GM18951 (cell line): ENCODE data around the gene USP46.

Experiments
- POLR2A ChIP-seq: IDR thresholded peaks from 4 replicates; pipeline ENCODE4 v1.6.1; 2011; ENCODE audit warnings: mild to moderate bottlenecking; ENCODE audit not compliant: insufficient read length, insufficient read depth; ENCODE audit errors: extremely low read depth
- in situ Hi-C: fragments of 300-500 bp; cut with MboI; formaldehyde crosslinking; loops from one replicate; pipeline ENCODE4 v1.12.0; 2022; ENCODE audit warnings: low sequenced_read_pairs, mixed read lengths, inconsistent platforms; ENCODE audit not compliant: unreplicated experiment

The USP46 gene, protein sequence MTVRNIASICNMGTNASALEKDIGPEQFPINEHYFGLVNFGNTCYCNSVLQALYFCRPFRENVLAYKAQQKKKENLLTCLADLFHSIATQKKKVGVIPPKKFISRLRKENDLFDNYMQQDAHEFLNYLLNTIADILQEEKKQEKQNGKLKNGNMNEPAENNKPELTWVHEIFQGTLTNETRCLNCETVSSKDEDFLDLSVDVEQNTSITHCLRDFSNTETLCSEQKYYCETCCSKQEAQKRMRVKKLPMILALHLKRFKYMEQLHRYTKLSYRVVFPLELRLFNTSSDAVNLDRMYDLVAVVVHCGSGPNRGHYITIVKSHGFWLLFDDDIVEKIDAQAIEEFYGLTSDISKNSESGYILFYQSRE

GRCh38 chr4:52659001-52659721 is at the start of gene USP46:
TSS of gene USP46 (minus strand) at chr4:52659301. CDS start at chr4:52659150, 151 bp downstream.
- in situ Hi-C loops = no loop called here
- peak; percentile 79 for TF ChIP-seq POLR2A

DNA sequence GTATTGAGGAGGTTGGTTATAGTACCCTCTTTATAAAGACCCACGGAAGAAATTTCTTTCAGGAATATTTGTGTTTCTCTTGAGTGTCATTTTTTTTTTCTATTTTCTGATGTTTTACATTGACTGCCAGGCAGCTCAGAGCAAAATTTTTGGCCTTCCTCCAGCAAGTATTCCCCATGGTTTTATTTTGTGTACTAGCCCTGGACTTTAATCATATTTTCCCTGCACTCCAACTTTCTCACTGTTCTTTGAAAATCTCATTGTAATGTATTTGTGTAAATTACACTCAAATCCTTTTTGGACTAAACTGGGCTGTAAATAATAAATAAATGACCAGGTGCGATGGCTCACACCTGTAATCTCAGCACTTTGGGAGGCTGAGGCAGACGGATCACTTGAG is 45.6 kb upstream of the USP46 start:
- in situ Hi-C loops = no loop called here
- no peak for TF ChIP-seq POLR2A

GRCh38 chr4:52704133-52704532 is 45.0 kb upstream of the USP46 start:
- in situ Hi-C loops = no loop called here
- TF ChIP-seq POLR2A = no peak

DNA sequence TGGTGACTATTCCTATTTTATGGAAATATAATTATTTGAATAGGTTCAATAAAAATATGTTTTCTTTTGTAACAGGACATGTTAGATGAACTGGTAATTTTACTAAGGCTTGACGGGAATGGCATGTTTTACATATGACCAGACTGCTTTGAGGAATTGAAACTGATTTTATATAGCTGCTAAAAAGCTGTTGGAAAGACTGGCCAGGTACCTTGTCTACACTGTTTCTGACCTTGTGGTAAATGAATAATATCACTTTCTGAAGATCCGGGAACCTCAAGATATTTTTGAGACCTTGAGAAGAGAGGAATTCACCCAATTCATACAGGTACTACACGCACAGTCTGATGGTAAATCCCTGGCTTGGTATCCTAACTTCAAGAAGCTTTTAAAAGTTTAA is 42.1 kb upstream of the USP46 start:
- in situ Hi-C loops = no loop called here
- TF ChIP-seq POLR2A = no peak

DNA sequence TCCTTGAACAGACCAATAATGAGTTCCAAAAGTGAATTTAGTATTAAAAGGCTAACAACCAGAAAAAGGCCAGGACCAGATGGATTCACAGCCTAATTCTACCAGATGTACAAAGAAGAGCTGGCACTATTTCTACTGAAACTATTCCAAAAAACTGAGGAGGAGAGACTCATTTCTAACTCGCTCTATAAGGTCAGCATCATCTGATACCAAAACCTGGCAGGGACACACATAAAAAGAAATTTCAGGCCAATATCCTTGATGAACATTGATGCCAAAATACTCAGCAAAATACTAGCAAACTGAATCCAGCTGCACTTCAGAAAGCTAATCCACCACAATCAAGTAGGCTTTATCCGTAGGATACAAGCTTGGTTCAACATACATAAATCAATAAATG is 35.8 kb upstream of the USP46 start:
- TF ChIP-seq POLR2A = no peak
- in situ Hi-C loops = no loop called here

GRCh38 chr4:52693492-52693891 is 34.4 kb upstream of the USP46 start:
- in situ Hi-C loops = no loop called here
- no peak for TF ChIP-seq POLR2A

DNA sequence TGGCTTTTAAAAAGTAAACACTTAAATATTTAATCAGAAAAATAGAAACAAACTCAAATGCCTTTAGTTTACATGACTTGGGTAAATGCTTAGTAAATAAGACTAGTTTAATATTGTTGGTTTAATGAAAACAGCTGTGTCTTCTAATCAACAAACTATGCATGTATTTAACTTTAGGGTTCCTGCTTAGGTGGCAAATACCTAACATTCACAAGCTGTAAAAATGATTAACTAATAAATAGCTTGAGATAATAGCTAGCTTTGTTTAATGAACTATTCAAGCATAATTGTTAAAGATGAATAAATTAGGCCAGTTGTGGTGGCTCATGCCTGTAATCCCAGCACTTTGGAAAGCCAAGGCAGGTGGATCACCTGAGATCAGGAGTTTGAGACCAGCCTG is 30.0 kb upstream of the USP46 start:
- in situ Hi-C loops = no loop called here
- no peak for TF ChIP-seq POLR2A

- no peak for TF ChIP-seq POLR2A
- in situ Hi-C loops = no loop called here
Measured at GRCh38 chr4:52687696-52688095, 28.6 kb upstream of the USP46 start.

GRCh38 chr4:52685316-52685715 is 26.2 kb upstream of the USP46 start:
- no peak for TF ChIP-seq POLR2A
- in situ Hi-C loops = no loop called here

- in situ Hi-C loops = no loop called here
- no peak for TF ChIP-seq POLR2A
Measured at GRCh38 chr4:52684896-52685295, 25.8 kb upstream of the USP46 start.

DNA sequence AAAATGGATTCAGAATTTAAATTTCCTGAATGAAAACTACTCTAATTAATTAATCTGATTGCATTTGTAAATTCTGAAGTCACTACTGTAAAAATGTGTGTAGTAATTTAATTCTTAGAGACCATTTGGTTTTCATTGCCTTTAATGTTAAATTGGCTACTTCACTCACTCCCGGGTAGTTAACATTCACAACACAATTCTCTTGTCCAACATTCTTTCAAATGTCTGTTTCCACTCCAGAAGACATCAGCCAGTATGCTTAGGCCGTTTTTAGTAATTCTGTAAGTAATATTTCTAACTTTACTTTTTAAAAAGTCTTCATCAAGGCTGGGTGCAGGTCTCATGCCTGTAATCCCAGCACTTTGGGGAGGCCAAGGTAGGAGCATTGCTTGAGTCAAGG is 21.3 kb upstream of the USP46 start:
- in situ Hi-C loops = no loop called here
- no peak for TF ChIP-seq POLR2A

GRCh38 chr4:52676536-52676935 is 17.4 kb upstream of the USP46 start:
- in situ Hi-C loops = no loop called here
- no peak for TF ChIP-seq POLR2A

GRCh38 chr4:52675111-52675510 is 16.0 kb upstream of the USP46 start:
- no peak for TF ChIP-seq POLR2A
- in situ Hi-C loops = no loop called here

GRCh38 chr4:52670739-52671138 is 11.6 kb upstream of the USP46 start:
- TF ChIP-seq POLR2A = no peak
- in situ Hi-C loops = no loop called here
